B cell (primary cell): ENCODE measurements around the gene PXMP2. TPM values are rescaled to one million over a fixed set of nuclear protein-coding genes. Genes with fewer than 3 reads are reported as not detected.

ENCODE experiments used
- ATAC-seq: fragments of 200-7000 bp; cut with Tn5 transposase; one replicate; pipeline ENCODE4 v1.10.0; 2021; ENCODE audit warnings: low read depth, mild to moderate bottlenecking, moderate number of reproducible peaks, moderate library complexity
- CTCF ChIA-PET: fragments of 350-600 bp; sonication (Branson Sonifier 250); formaldehyde crosslinking; loops from one replicate; lab custom pipeline; 2021; ENCODE audit warnings: antibody characterized with exemption, inconsistent platforms; lab: Charles Lee
- POLR2A ChIA-PET: fragments of 350-600 bp; sonication (Branson Sonifier 250); formaldehyde crosslinking; loops from one replicate; lab custom pipeline; 2021; ENCODE audit warnings: antibody characterized with exemption; lab: Charles Lee
- DNase-seq: peaks from one replicate; pipeline ENCODE4 v3.0.0; 2013
- H2AFZ ChIP-seq: 2 replicates; pipeline ENCODE4 v1.6.1; 2012; ENCODE audit warnings: mild to moderate bottlenecking, low read depth, low read length; ENCODE audit not compliant: insufficient read depth, poor library complexity, severe bottlenecking
- H3K27ac ChIP-seq, 2 donors: 1 replicate in 1 of 2; 2 replicates in 1 of 2; pipeline ENCODE4 v1.5.1; 2012 to 2013; ENCODE audit warnings: low read length in 2 of 2, mild to moderate bottlenecking in 2 of 2, moderate library complexity in 1 of 2
- H3K27me3 ChIP-seq, 4 experiments: fragments of 200-600 bp in 1 of 4; sonication (generic) in 1 of 4; replicated peaks in 1 of 4; 1 replicate in 2 of 4; 2 replicates in 2 of 4; pipeline versions ENCODE4 v1.6.1 to v1.7.0; 2013 to 2016; ENCODE audit warnings: low read length in 3 of 4, mild to moderate bottlenecking in 2 of 4, mixed read lengths in 1 of 4, moderate library complexity in 1 of 4; ENCODE audit not compliant: insufficient read depth in 4 of 4, control insufficient read depth in 3 of 4; ENCODE audit errors: control extremely low read depth in 1 of 4
- H3K36me3 ChIP-seq, 2 experiments: replicated peaks in 1 of 2; 1 replicate in 1 of 2; 2 replicates in 1 of 2; pipeline versions ENCODE4 v1.6.1 to v1.7.1; 2013; ENCODE audit warnings: low read length in 1 of 2; ENCODE audit not compliant: insufficient read depth in 2 of 2, control insufficient read depth in 1 of 2; ENCODE audit errors: control extremely low read depth in 1 of 2, extremely low read depth in 1 of 2
- H3K4me1 ChIP-seq, 2 donors: fragments of 200-600 bp in 1 of 2; sonication (generic) in 1 of 2; 1 replicate in 1 of 2; 2 replicates in 1 of 2; pipeline versions ENCODE4 v1.5.1 to v1.6.1; 2013 to 2017; ENCODE audit warnings: low read length in 2 of 2; ENCODE audit not compliant: control insufficient read depth in 2 of 2, insufficient read depth in 2 of 2
- H3K4me2 ChIP-seq: replicated peaks from 2 replicates; pipeline ENCODE3; 2012; ENCODE audit warnings: mild to moderate bottlenecking, low read depth, low read length; ENCODE audit not compliant: poor library complexity, severe bottlenecking
- H3K4me3 ChIP-seq, 5 experiments: fragments of 200-600 bp in 1 of 5; sonication (generic) in 1 of 5; 1 replicate in 3 of 5; 2 replicates in 2 of 5; pipeline versions ENCODE4 v1.5.1 to v1.7.0; 2011 to 2016; ENCODE audit warnings: low read length in 4 of 5, mild to moderate bottlenecking in 4 of 5, low read depth in 2 of 5, control low read depth in 1 of 5, moderate library complexity in 1 of 5; ENCODE audit not compliant: insufficient read depth in 1 of 5; ENCODE audit errors: control extremely low read depth in 1 of 5, extremely low read depth in 1 of 5
- H3K79me2 ChIP-seq: fragments of 200-600 bp; sonication (generic); one replicate; pipeline ENCODE4 v1.6.0; 2016; ENCODE audit warnings: low read length; ENCODE audit not compliant: control insufficient read depth, insufficient read depth
- H3K9ac ChIP-seq: fragments of 200-600 bp; sonication (generic); 2 replicates; pipeline ENCODE4 v1.6.1; 2017; ENCODE audit warnings: mild to moderate bottlenecking, low read length, moderate library complexity
- H3K9me3 ChIP-seq, 3 donors: one replicate each; pipeline versions ENCODE4 v1.6.1 to v1.7.1; 2013; ENCODE audit warnings: low read length in 2 of 3; ENCODE audit not compliant: control insufficient read depth in 2 of 3, insufficient read depth in 1 of 3; ENCODE audit errors: control extremely low read depth in 1 of 3
- H4K20me1 ChIP-seq: 2 replicates; pipeline ENCODE4 v1.6.0; 2012; ENCODE audit warnings: mild to moderate bottlenecking, low read length; ENCODE audit not compliant: insufficient read depth, control insufficient read depth, poor library complexity, severe bottlenecking
- H3K27ac Mint-ChIP-seq: one replicate; pipeline ENCODE4 v1.8.0; 2021; ENCODE audit warnings: mixed read lengths
- H3K27me3 Mint-ChIP-seq: one replicate; pipeline ENCODE4 v1.8.0; 2021; ENCODE audit warnings: mixed read lengths
- H3K4me1 Mint-ChIP-seq: one replicate; pipeline ENCODE4 v1.8.0; 2021; ENCODE audit warnings: mixed read lengths
- H3K4me3 Mint-ChIP-seq: one replicate; pipeline ENCODE4 v1.8.0; 2021; ENCODE audit warnings: mixed read lengths
- H3K9me3 Mint-ChIP-seq: one replicate; pipeline ENCODE4 v1.8.0; 2022; ENCODE audit warnings: mixed read lengths; ENCODE audit not compliant: insufficient read depth
- EZH2 ChIP-seq: IDR thresholded peaks from 2 replicates; pipeline ENCODE4 v1.6.1; 2012; ENCODE audit warnings: borderline replicate concordance, low read depth, mild to moderate bottlenecking, moderate library complexity, low read length; ENCODE audit not compliant: insufficient read depth, poor library complexity, severe bottlenecking
- WGBS: methylation state at CpG from one replicate; pipeline ENCODE4 v1.1.5; 2013; ENCODE audit warnings: missing lambda C conversion rate; ENCODE audit not compliant: insufficient coverage; 5-methylcytosine and 5-hydroxymethylcytosine counted together
- intact Hi-C: fragments of 100-400 bp; cut with micrococcal nuclease; formaldehyde crosslinking; loops from one replicate; pipeline ENCODE4 v1.10.0; 2022
- polyA plus RNA-seq: library from polyadenylated mRNA; depleted of rRNA; stranded (reverse); fragments of >200 nt; gene quantifications from 2 replicates; pipeline ENCODE4 v1.2.3, GENCODE V29; 2012
- total RNA-seq, 2 donors: library from RNA; stranded (reverse); fragments of 120-200 nt in 1 of 2; gene quantifications; 1 replicate in 1 of 2; 2 replicates in 1 of 2; pipeline versions ENCODE4 v1.2.3 to v1.2.4, GENCODE V29; 2013 to 2022
- TF ChIP-seq, protein P1 (sequence below): fragments of 200-600 bp; IDR thresholded peaks from one replicate; pipeline ENCODE4 v1.8.0; 2022; ENCODE audit warnings: antibody characterized with exemption, mild to moderate bottlenecking

PXMP2 gene
- total and polyA plus RNA-seq, 2 donors (not counting 1 experiment from before 2014, with no cell fraction given), result 4.3 to 10.2 TPM

DNA sequence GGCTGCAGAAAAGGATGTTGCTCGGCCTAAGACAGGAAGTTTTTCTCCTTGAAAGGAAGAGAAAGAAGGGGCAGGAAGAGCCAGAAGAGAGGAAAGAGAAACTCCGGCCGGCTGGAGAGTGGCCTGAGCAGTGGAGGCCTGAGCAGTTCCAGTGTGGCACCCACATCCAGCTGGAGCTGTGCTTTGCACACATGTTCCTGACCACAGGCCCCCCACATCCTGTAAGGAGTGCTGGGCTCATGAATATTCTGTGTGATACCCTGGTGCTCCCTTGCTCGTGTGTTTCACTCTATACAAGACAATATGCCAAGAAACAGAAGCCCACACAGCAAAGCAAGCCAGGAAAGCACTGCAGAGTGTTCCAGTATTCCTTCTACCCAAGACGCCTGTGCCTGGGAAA lies 27.3 kb upstream of the PXMP2 start:
- H4K20me1 ChIP-seq, result no peaks in the 10 kb centered on the region
- H3K79me2 ChIP-seq, result no peaks in the 10 kb centered on the region
- Mint-ChIP-seq H3K4me1 (no peaks in the 10 kb centered on the region), H3K27ac (no peak overlapping the region), H3K9me3 (no peaks in the 10 kb centered on the region), H3K4me3 (no peak overlapping the region), H3K27me3 (no peaks in the 10 kb centered on the region)
- no peak for TF ChIP-seq EZH2
- TF ChIP-seq, protein P1, sequence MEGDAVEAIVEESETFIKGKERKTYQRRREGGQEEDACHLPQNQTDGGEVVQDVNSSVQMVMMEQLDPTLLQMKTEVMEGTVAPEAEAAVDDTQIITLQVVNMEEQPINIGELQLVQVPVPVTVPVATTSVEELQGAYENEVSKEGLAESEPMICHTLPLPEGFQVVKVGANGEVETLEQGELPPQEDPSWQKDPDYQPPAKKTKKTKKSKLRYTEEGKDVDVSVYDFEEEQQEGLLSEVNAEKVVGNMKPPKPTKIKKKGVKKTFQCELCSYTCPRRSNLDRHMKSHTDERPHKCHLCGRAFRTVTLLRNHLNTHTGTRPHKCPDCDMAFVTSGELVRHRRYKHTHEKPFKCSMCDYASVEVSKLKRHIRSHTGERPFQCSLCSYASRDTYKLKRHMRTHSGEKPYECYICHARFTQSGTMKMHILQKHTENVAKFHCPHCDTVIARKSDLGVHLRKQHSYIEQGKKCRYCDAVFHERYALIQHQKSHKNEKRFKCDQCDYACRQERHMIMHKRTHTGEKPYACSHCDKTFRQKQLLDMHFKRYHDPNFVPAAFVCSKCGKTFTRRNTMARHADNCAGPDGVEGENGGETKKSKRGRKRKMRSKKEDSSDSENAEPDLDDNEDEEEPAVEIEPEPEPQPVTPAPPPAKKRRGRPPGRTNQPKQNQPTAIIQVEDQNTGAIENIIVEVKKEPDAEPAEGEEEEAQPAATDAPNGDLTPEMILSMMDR, result no peak
- H3K4me1 ChIP-seq, result no peaks in the 10 kb centered on the region
- WGBS, result 5% methylated on average over 3 of the region's 5 CpGs
- H2AFZ ChIP-seq, result no peak overlapping the region
- intact Hi-C loops, result no loop called here
- no peak for DNase-seq
- H3K36me3 ChIP-seq, result peaks cover 14 to 72% of the 10 kb centered on the region in 2 experiments
- POLR2A ChIA-PET, result no interaction called here
- ATAC-seq, result no peak
- no peak overlapping the region for H3K9ac ChIP-seq
- no peak overlapping the region for H3K4me2 ChIP-seq
- H3K27me3 ChIP-seq, result no peaks in the 10 kb centered on the region
- no peak overlapping the region for H3K4me3 ChIP-seq
- H3K9me3 ChIP-seq, result no peaks in the 10 kb centered on the region
- no peak overlapping the region for H3K27ac ChIP-seq
- CTCF ChIA-PET, result no interaction called here

DNA sequence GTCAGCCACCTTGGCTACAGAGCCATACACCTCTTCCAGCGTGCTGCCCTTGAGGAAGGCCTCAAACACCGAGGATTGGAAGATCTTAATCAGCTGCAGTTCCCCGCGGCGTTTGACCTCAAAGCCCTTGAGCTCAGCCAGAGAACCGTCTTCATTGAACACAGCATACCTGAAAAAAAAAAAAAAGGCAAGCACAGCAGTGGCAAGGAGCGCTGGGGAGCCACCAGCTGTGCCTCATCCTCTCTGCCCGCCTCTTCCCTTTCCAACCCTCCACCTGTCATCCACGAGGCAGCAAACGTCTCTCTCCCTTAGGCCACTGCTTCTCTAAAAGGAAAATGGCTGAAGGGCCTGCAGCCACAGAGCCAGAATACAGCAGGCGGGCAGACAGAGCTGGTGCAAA lies 26.4 kb upstream of the PXMP2 start:
- no peaks in the 10 kb centered on the region for H4K20me1 ChIP-seq
- WGBS, result 74% methylated on average over 11 of the region's 11 CpGs
- POLR2A ChIA-PET, result no interaction called here
- TF ChIP-seq EZH2, result no peak
- TF ChIP-seq, protein P1, result no peak
- H3K27ac ChIP-seq, result no peak overlapping the region
- DNase-seq (no peak), ATAC-seq (no peak)
- no peaks in the 10 kb centered on the region for H3K79me2 ChIP-seq
- peaks cover 14 to 77% of the 10 kb centered on the region in 2 experiments for H3K36me3 ChIP-seq
- CTCF ChIA-PET, result no interaction called here
- Mint-ChIP-seq H3K27me3 (no peaks in the 10 kb centered on the region), H3K4me3 (no peak overlapping the region), H3K27ac (no peak overlapping the region), H3K4me1 (no peaks in the 10 kb centered on the region), H3K9me3 (no peaks in the 10 kb centered on the region)
- H3K4me3 ChIP-seq, result no peak overlapping the region
- H3K4me2 ChIP-seq, result no peak overlapping the region
- H3K9me3 ChIP-seq, result no peaks in the 10 kb centered on the region
- H3K27me3 ChIP-seq, result no peaks in the 10 kb centered on the region
- no peaks in the 10 kb centered on the region for H3K4me1 ChIP-seq
- H2AFZ ChIP-seq, result no peak overlapping the region
- no peak overlapping the region for H3K9ac ChIP-seq
- intact Hi-C loops, result no loop called here
